ENCODE data around the gene SUN1. TPM values are rescaled to one million over a fixed set of nuclear protein-coding genes. Genes with fewer than 3 reads are reported as not detected.

The SUN1 gene
- total and polyA plus RNA-seq, 2 donors (not counting 1 experiment from before 2014, with no cell fraction given): 198 to 254 TPM

DNA sequence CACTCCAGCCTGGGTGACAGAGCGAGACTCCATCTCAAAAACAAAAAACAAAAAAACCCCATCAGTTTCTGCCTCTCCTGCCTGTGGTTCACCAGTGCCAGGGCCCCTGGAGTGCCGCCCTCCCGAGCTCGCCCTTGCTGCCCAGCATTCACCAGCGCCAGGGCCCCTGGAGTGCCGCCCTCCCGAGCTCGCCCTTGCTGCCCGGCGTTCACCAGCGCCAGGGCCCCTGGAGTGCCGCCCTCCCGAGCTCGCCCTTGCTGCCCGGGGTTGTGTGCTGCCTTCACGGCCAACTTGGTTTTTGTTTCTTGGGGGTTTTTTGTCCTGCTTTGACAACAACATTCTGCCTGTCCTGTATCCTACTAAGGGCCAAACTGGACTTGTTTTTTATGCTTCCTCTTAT lies 30.8 kb downstream of the SUN1 start:
- POLR2A ChIA-PET: no interaction called here
- Histone ChIP-seq H3K27ac (ENCODE audit: low read length in 2 of 2) (no peak overlapping the region), H3K4me1 (ENCODE audit: control insufficient read depth in 2 of 2, insufficient read depth in 2 of 2, low read length in 2 of 2) (no peaks in the 10 kb centered on the region), H3K79me2 (ENCODE audit: control insufficient read depth, insufficient read depth, low read length) (no peaks in the 10 kb centered on the region), H2AFZ (ENCODE audit: insufficient read depth, low read depth, low read length, poor library complexity, severe bottlenecking) (no peak overlapping the region), H3K4me3 (ENCODE audit: control extremely low read depth in 1 of 5, extremely low read depth in 1 of 5, insufficient read depth in 1 of 5, low read depth in 2 of 5, low read length in 4 of 5) (no peak overlapping the region), H3K36me3 (replicated peaks in 1 of 2; ENCODE audit: control extremely low read depth in 1 of 2, control insufficient read depth in 1 of 2, extremely low read depth in 1 of 2, insufficient read depth in 2 of 2, low read length in 1 of 2) (peaks cover 0 to 76% of the 10 kb centered on the region in 2 experiments), H3K4me2 (replicated peaks; ENCODE audit: low read depth, low read length, poor library complexity, severe bottlenecking) (no peak overlapping the region), H3K9me3 (ENCODE audit: control extremely low read depth in 1 of 3, control insufficient read depth in 2 of 3, insufficient read depth in 1 of 3, low read length in 2 of 3) (no peaks in the 10 kb centered on the region), H3K9ac (ENCODE audit: low read length) (no peak overlapping the region), H3K27me3 (replicated peaks in 1 of 4; ENCODE audit: control extremely low read depth in 1 of 4, control insufficient read depth in 3 of 4, insufficient read depth in 4 of 4, low read length in 3 of 4) (no peaks in the 10 kb centered on the region), H4K20me1 (ENCODE audit: control insufficient read depth, insufficient read depth, low read length, poor library complexity, severe bottlenecking) (no peaks in the 10 kb centered on the region)
- TF ChIP-seq, protein P1, sequence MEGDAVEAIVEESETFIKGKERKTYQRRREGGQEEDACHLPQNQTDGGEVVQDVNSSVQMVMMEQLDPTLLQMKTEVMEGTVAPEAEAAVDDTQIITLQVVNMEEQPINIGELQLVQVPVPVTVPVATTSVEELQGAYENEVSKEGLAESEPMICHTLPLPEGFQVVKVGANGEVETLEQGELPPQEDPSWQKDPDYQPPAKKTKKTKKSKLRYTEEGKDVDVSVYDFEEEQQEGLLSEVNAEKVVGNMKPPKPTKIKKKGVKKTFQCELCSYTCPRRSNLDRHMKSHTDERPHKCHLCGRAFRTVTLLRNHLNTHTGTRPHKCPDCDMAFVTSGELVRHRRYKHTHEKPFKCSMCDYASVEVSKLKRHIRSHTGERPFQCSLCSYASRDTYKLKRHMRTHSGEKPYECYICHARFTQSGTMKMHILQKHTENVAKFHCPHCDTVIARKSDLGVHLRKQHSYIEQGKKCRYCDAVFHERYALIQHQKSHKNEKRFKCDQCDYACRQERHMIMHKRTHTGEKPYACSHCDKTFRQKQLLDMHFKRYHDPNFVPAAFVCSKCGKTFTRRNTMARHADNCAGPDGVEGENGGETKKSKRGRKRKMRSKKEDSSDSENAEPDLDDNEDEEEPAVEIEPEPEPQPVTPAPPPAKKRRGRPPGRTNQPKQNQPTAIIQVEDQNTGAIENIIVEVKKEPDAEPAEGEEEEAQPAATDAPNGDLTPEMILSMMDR (IDR thresholded peaks at IDR 0.05): no peak
- no peak for TF ChIP-seq EZH2 (IDR thresholded peaks at IDR 0.05; ENCODE audit: borderline replicate concordance, insufficient read depth, low read depth, low read length, poor library complexity, severe bottlenecking)
- Mint-ChIP-seq H3K9me3 (ENCODE audit: insufficient read depth) (no peaks in the 10 kb centered on the region), H3K27ac (no peak overlapping the region), H3K4me1 (no peaks in the 10 kb centered on the region), H3K27me3 (no peaks in the 10 kb centered on the region), H3K4me3 (no peak overlapping the region)
- CTCF ChIA-PET: no interaction called here
- DNase-seq (no peak), ATAC-seq (ENCODE audit: low read depth) (no peak)
- intact Hi-C loops (cut with micrococcal nuclease): no loop called here
- WGBS (ENCODE audit: insufficient coverage): 89% methylated on average over 6 of the region's 16 CpGs

GRCh38 chr7:865921-866320 lies 33.6 kb downstream of the SUN1 start:
- no peaks in the 10 kb centered on the region for H3K9me3 Mint-ChIP-seq (ENCODE audit: insufficient read depth)
- no peak overlapping the region for H3K9ac ChIP-seq (ENCODE audit: low read length)
- no peaks in the 10 kb centered on the region for H3K4me1 Mint-ChIP-seq
- 98% methylated on average over 23 of the region's 25 CpGs for WGBS (ENCODE audit: insufficient coverage)
- peaks cover 0 to 60% of the 10 kb centered on the region in 2 experiments for H3K36me3 ChIP-seq (replicated peaks in 1 of 2; ENCODE audit: control extremely low read depth in 1 of 2, control insufficient read depth in 1 of 2, extremely low read depth in 1 of 2, insufficient read depth in 2 of 2, low read length in 1 of 2)
- ChIA-PET CTCF (interaction anchor here (1.0 kb wide), 1 partner anchor 48 kb away, joined by 4 read pairs; no protein-coding TSS in a partner anchor), POLR2A (no interaction called here)
- H3K4me2 ChIP-seq (replicated peaks; ENCODE audit: low read depth, low read length, poor library complexity, severe bottlenecking): no peak overlapping the region
- no peaks in the 10 kb centered on the region for H3K79me2 ChIP-seq (ENCODE audit: control insufficient read depth, insufficient read depth, low read length)
- H3K27me3 ChIP-seq (replicated peaks in 1 of 4; ENCODE audit: control extremely low read depth in 1 of 4, control insufficient read depth in 3 of 4, insufficient read depth in 4 of 4, low read length in 3 of 4): no peaks in the 10 kb centered on the region
- H3K4me3 Mint-ChIP-seq: no peak overlapping the region
- no peaks in the 10 kb centered on the region for H3K9me3 ChIP-seq (ENCODE audit: control extremely low read depth in 1 of 3, control insufficient read depth in 2 of 3, insufficient read depth in 1 of 3, low read length in 2 of 3)
- intact Hi-C loops (cut with micrococcal nuclease): no loop called here
- DNase-seq: no peak
- H3K27ac ChIP-seq (ENCODE audit: low read length in 2 of 2): no peak overlapping the region
- ATAC-seq (ENCODE audit: low read depth): no peak
- no peak overlapping the region for H2AFZ ChIP-seq (ENCODE audit: insufficient read depth, low read depth, low read length, poor library complexity, severe bottlenecking)
- no peaks in the 10 kb centered on the region for H4K20me1 ChIP-seq (ENCODE audit: control insufficient read depth, insufficient read depth, low read length, poor library complexity, severe bottlenecking)
- no peak overlapping the region for H3K27ac Mint-ChIP-seq
- no peak for TF ChIP-seq EZH2 (IDR thresholded peaks at IDR 0.05; ENCODE audit: borderline replicate concordance, insufficient read depth, low read depth, low read length, poor library complexity, severe bottlenecking)
- TF ChIP-seq, protein P1 (IDR thresholded peaks at IDR 0.05): no peak
- H3K4me3 ChIP-seq (ENCODE audit: control extremely low read depth in 1 of 5, extremely low read depth in 1 of 5, insufficient read depth in 1 of 5, low read depth in 2 of 5, low read length in 4 of 5): no peak overlapping the region
- H3K27me3 Mint-ChIP-seq: no peaks in the 10 kb centered on the region
- no peaks in the 10 kb centered on the region for H3K4me1 ChIP-seq (ENCODE audit: control insufficient read depth in 2 of 2, insufficient read depth in 2 of 2, low read length in 2 of 2)
